Suprapubic skin (tissue), 4 donors: ENCODE data around the gene ZNF324.

Experiments
- EP300 ChIP-seq: sonication (generic); formaldehyde crosslinking; IDR thresholded peaks from one replicate; pipeline ENCODE4 v1.6.1; 2017; ENCODE audit warnings: antibody characterized with exemption
- POLR2A ChIP-seq, 2 donors: fragments of 450-650 bp; IDR thresholded peaks; one replicate each; pipeline ENCODE4 v1.6.1; 2017; ENCODE audit warnings: antibody characterized with exemption in 2 of 2, mild to moderate bottlenecking in 2 of 2, moderate library complexity in 2 of 2
- POLR2AphosphoS5 ChIP-seq, 3 donors: sonication (generic); formaldehyde crosslinking; IDR thresholded peaks; one replicate each; pipeline ENCODE4 v1.6.1; 2017; ENCODE audit warnings: antibody characterized with exemption in 3 of 3
- TF ChIP-seq, protein P1 (sequence below), 2 donors: fragments of 200-600 bp in 1 of 2; fragments of 450-650 bp in 1 of 2; sonication (generic) in 1 of 2; IDR thresholded peaks; one replicate each; pipeline ENCODE4 v1.5.1; 2016 to 2019; ENCODE audit warnings: antibody characterized with exemption in 2 of 2, mild to moderate bottlenecking in 1 of 2, moderate library complexity in 1 of 2

DNA sequence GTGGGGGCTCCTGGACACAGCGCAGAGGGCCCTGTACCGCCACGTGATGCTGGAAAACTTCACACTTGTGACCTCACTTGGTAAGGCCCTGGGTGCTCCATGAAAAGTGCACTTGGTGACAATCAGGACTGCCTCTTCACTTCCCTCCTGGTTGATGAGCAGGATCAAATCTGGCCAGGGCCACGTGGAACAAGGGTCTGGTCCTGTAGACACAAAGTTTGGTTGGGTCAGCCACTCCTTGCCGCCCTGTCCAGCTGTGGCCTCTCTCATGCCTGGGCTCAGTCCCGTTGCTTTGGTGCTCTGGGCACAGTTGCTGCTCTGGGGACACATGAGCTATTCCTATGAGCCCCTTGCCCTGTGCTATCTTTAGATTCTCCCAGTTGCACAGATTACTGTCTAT is 13.1 kb upstream of the ZNF324 start:
- TF ChIP-seq, protein P1, sequence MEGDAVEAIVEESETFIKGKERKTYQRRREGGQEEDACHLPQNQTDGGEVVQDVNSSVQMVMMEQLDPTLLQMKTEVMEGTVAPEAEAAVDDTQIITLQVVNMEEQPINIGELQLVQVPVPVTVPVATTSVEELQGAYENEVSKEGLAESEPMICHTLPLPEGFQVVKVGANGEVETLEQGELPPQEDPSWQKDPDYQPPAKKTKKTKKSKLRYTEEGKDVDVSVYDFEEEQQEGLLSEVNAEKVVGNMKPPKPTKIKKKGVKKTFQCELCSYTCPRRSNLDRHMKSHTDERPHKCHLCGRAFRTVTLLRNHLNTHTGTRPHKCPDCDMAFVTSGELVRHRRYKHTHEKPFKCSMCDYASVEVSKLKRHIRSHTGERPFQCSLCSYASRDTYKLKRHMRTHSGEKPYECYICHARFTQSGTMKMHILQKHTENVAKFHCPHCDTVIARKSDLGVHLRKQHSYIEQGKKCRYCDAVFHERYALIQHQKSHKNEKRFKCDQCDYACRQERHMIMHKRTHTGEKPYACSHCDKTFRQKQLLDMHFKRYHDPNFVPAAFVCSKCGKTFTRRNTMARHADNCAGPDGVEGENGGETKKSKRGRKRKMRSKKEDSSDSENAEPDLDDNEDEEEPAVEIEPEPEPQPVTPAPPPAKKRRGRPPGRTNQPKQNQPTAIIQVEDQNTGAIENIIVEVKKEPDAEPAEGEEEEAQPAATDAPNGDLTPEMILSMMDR (IDR thresholded peaks at IDR 0.05) = no peak
- no peak for TF ChIP-seq POLR2A (IDR thresholded peaks at IDR 0.05)
- TF ChIP-seq POLR2AphosphoS5 (IDR thresholded peaks at IDR 0.05) = no peak
- TF ChIP-seq EP300 = no peak
